Mesenchymal stem cell (in vitro differentiated cells and primary cell): Measurements from ENCODE around the gene PPA1. TPM values are rescaled to one million over a fixed set of nuclear protein-coding genes. Genes with fewer than 3 reads are reported as not detected.

Source experiments
- DNase-seq: peaks from one replicate; pipeline ENCODE4 v3.0.0-alpha.2; 2013
- H2AFZ ChIP-seq: one replicate; pipeline ENCODE4 v1.6.1; 2013; ENCODE audit warnings: low read depth, mild to moderate bottlenecking, control low read depth, inconsistent platforms, low read length, moderate library complexity
- H2AK5ac ChIP-seq: 2 replicates; pipeline ENCODE4 v1.6.1; 2013; ENCODE audit warnings: low read length, moderate library complexity, mild to moderate bottlenecking, inconsistent platforms; ENCODE audit not compliant: severe bottlenecking
- H2BK120ac ChIP-seq: one replicate; pipeline ENCODE4 v1.6.1; 2013; ENCODE audit warnings: low read depth, mild to moderate bottlenecking, inconsistent platforms, low read length, moderate library complexity
- H2BK12ac ChIP-seq, 2 experiments: one replicate each; pipeline ENCODE4 v1.6.1; 2013; ENCODE audit warnings: inconsistent platforms in 2 of 2, low read length in 2 of 2, mild to moderate bottlenecking in 2 of 2, moderate library complexity in 2 of 2, control low read depth in 1 of 2
- H2BK15ac ChIP-seq: one replicate; pipeline ENCODE4 v1.6.1; 2013; ENCODE audit warnings: mild to moderate bottlenecking, low read depth, inconsistent platforms; ENCODE audit not compliant: poor library complexity, severe bottlenecking
- H2BK5ac ChIP-seq: 2 replicates; pipeline ENCODE4 v1.6.1; 2013; ENCODE audit warnings: low read depth, mild to moderate bottlenecking, low read length, control low read depth, inconsistent platforms; ENCODE audit not compliant: poor library complexity, severe bottlenecking
- H3K14ac ChIP-seq, 2 experiments: one replicate each; pipeline ENCODE4 v1.6.1; 2013; ENCODE audit warnings: inconsistent platforms in 2 of 2, low read length in 2 of 2, control low read depth in 1 of 2, mild to moderate bottlenecking in 1 of 2, moderate library complexity in 1 of 2
- H3K18ac ChIP-seq, 2 experiments: one replicate each; pipeline ENCODE4 v1.6.1; 2013; ENCODE audit warnings: inconsistent platforms in 2 of 2, low read length in 2 of 2, control low read depth in 1 of 2, low read depth in 1 of 2, mild to moderate bottlenecking in 1 of 2
- H3K23ac ChIP-seq, 2 experiments: one replicate each; pipeline ENCODE4 v1.6.1; 2013; ENCODE audit warnings: inconsistent platforms in 2 of 2, low read length in 2 of 2, mild to moderate bottlenecking in 2 of 2, moderate library complexity in 2 of 2, control low read depth in 1 of 2
- H3K27ac ChIP-seq: 2 replicates; pipeline ENCODE4 v1.5.1; 2013; ENCODE audit warnings: mild to moderate bottlenecking, moderate library complexity, low read length, control low read depth, inconsistent platforms; ENCODE audit not compliant: poor library complexity, severe bottlenecking
- H3K27me3 ChIP-seq, 2 experiments: 2 replicates each; pipeline versions ENCODE4 v1.6.1 to v1.7.0; 2013; ENCODE audit warnings: low read length in 2 of 2, mild to moderate bottlenecking in 2 of 2, moderate library complexity in 2 of 2, control low read depth in 1 of 2, inconsistent platforms in 1 of 2; ENCODE audit not compliant: control insufficient read depth in 1 of 2, insufficient read depth in 1 of 2
- H3K36me3 ChIP-seq, 2 experiments: 2 replicates each; pipeline versions ENCODE4 v1.6.1 to v1.7.0; 2013; ENCODE audit warnings: low read length in 2 of 2, control low read depth in 1 of 2, inconsistent platforms in 1 of 2, low read depth in 1 of 2, mild to moderate bottlenecking in 1 of 2; ENCODE audit not compliant: insufficient read depth in 2 of 2, control insufficient read depth in 1 of 2
- H3K4ac ChIP-seq, 2 experiments: one replicate each; pipeline ENCODE4 v1.6.1; 2013; ENCODE audit warnings: inconsistent platforms in 2 of 2, low read length in 2 of 2, mild to moderate bottlenecking in 2 of 2, moderate library complexity in 2 of 2, control low read depth in 1 of 2, low read depth in 1 of 2
- H3K4me1 ChIP-seq: 2 replicates; pipeline ENCODE4 v1.6.1; 2013; ENCODE audit warnings: low read depth, low read length, control low read depth; ENCODE audit not compliant: control insufficient read depth, insufficient read depth
- H3K4me2 ChIP-seq: 2 replicates; pipeline ENCODE4 v1.6.1; 2013; ENCODE audit warnings: low read length, mild to moderate bottlenecking, inconsistent platforms; ENCODE audit not compliant: poor library complexity, severe bottlenecking
- H3K4me3 ChIP-seq, 2 experiments: 2 replicates each; pipeline versions ENCODE4 v1.5.1 to v1.7.0; 2013; ENCODE audit warnings: low read length in 2 of 2, mild to moderate bottlenecking in 2 of 2, control low read depth in 1 of 2, low read depth in 1 of 2; ENCODE audit not compliant: insufficient read depth in 1 of 2
- H3K79me1 ChIP-seq: replicated peaks from 2 replicates; pipeline ENCODE4 v1.6.1; 2013; ENCODE audit warnings: mild to moderate bottlenecking, control low read depth, low read length, inconsistent platforms; ENCODE audit not compliant: poor library complexity, severe bottlenecking
- H3K9ac ChIP-seq: 2 replicates; pipeline ENCODE4 v1.7.0; 2013; ENCODE audit warnings: mild to moderate bottlenecking, low read length, moderate library complexity
- H3K9me3 ChIP-seq: 2 replicates; pipeline ENCODE4 v1.7.0; 2013; ENCODE audit warnings: mild to moderate bottlenecking, low read length; ENCODE audit not compliant: control insufficient read depth
- H4K8ac ChIP-seq: one replicate; pipeline ENCODE4 v1.6.1; 2013; ENCODE audit warnings: inconsistent platforms, mild to moderate bottlenecking, low read length, moderate library complexity
- H4K91ac ChIP-seq: one replicate; pipeline ENCODE4 v1.6.1; 2013; ENCODE audit warnings: mild to moderate bottlenecking, low read length, inconsistent platforms
- WGBS: methylation state at CpG from one replicate; pipeline ENCODE4 v1.1.7; 2013; ENCODE audit warnings: mixed read lengths; 5-methylcytosine and 5-hydroxymethylcytosine counted together
- polyA plus RNA-seq, 2 experiments: library from polyadenylated mRNA; stranded (reverse); fragments of 200-250 nt; gene quantifications; one replicate each; pipeline ENCODE4 v1.2.3, GENCODE V29; 2013

PPA1 gene
- 144 TPM for polyA plus RNA-seq (2013, experiment 1 of 2)
- polyA plus RNA-seq (2013, experiment 2 of 2) = 153 TPM

GRCh38 chr10:70233109-70233938 is at the start of gene PPA1:
TSS of gene PPA1 (minus strand) at chr10:70233429. CDS start at chr10:70233327, 102 bp downstream.
- Histone ChIP-seq H3K36me3 (peaks cover 4 to 21% of the 10 kb centered on the region in 2 experiments), H3K14ac (peak within 1 kb of the TSS; percentile 57 to 94), H2BK5ac (no peak within 1 kb of the TSS), H2BK12ac (peak within 1 kb of the TSS; percentile 42 to 66), H4K91ac (peak within 1 kb of the TSS; percentile 68), H3K4me1 (no peaks in the 10 kb centered on the region), H2AFZ (peak within 1 kb of the TSS; percentile 33), H3K9ac (peak within 1 kb of the TSS; percentile 94), H3K27ac (peak within 1 kb of the TSS; percentile 49), H2AK5ac (no peak within 1 kb of the TSS), H3K4me2 (peak within 1 kb of the TSS; percentile 92), H3K9me3 (no peaks in the 10 kb centered on the region), H3K4me3 (peak within 1 kb of the TSS; percentile 91 to 95), H4K8ac (peak within 1 kb of the TSS; percentile 85), H3K18ac (peak within 1 kb of the TSS; percentile 91 to 96), H3K23ac (peak within 1 kb of the TSS in 1 of 2 experiments; percentile 93), H3K79me1 (peaks cover 8% of the 10 kb centered on the region), H3K27me3 (peaks cover 0 to 5% of the 10 kb centered on the region in 2 experiments), H2BK120ac (peak within 1 kb of the TSS; percentile 85), H3K4ac (peak within 1 kb of the TSS; percentile 24 to 85), H2BK15ac (peak within 1 kb of the TSS; percentile 52)
- peak; percentile 95 for DNase-seq
- WGBS = under 1% methylated on average over 73 of the region's 74 CpGs

GRCh38 chr10:70281609-70282008 is 48.4 kb upstream of the PPA1 start:
- peaks cover 7% of the 10 kb centered on the region for H3K9me3 ChIP-seq
- no peak overlapping the region for H3K27ac ChIP-seq
- H3K4me2 ChIP-seq = no peak overlapping the region
- no peak overlapping the region for H3K9ac ChIP-seq
- no peak overlapping the region for H4K91ac ChIP-seq
- no peak overlapping the region for H3K23ac ChIP-seq
- no peak overlapping the region for H3K4ac ChIP-seq
- H2BK15ac ChIP-seq = no peak overlapping the region
- H2BK5ac ChIP-seq = no peak overlapping the region
- H2BK12ac ChIP-seq = no peak overlapping the region
- no peaks in the 10 kb centered on the region for H3K36me3 ChIP-seq
- H3K14ac ChIP-seq = no peak overlapping the region
- H3K27me3 ChIP-seq = peaks cover 49 to 92% of the 10 kb centered on the region in 2 experiments
- H2AK5ac ChIP-seq = no peak overlapping the region
- no peak overlapping the region for H2BK120ac ChIP-seq
- no peak overlapping the region for H3K4me3 ChIP-seq
- no peak overlapping the region for H3K18ac ChIP-seq
- no peak overlapping the region for H2AFZ ChIP-seq
- 100% methylated on average over 1 of the region's 1 CpG for WGBS
- H3K4me1 ChIP-seq = peaks cover 7% of the 10 kb centered on the region
- DNase-seq = no peak
- H4K8ac ChIP-seq = no peak overlapping the region
- no peaks in the 10 kb centered on the region for H3K79me1 ChIP-seq

GRCh38 chr10:70280099-70280498 is 46.9 kb upstream of the PPA1 start:
- H3K23ac ChIP-seq = no peak overlapping the region
- H3K79me1 ChIP-seq = no peaks in the 10 kb centered on the region
- no peak overlapping the region for H4K8ac ChIP-seq
- no peak overlapping the region for H3K27ac ChIP-seq
- H2BK15ac ChIP-seq = no peak overlapping the region
- peaks cover 7% of the 10 kb centered on the region for H3K4me1 ChIP-seq
- no peak overlapping the region for H3K4ac ChIP-seq
- 84% methylated on average over 6 of the region's 6 CpGs for WGBS
- H2AK5ac ChIP-seq = no peak overlapping the region
- H3K14ac ChIP-seq = no peak overlapping the region
- H2BK120ac ChIP-seq = no peak overlapping the region
- H3K9me3 ChIP-seq = peaks cover 17% of the 10 kb centered on the region
- H3K36me3 ChIP-seq = no peaks in the 10 kb centered on the region
- no peak overlapping the region for H2BK12ac ChIP-seq
- H3K27me3 ChIP-seq = peaks cover 38 to 90% of the 10 kb centered on the region in 2 experiments
- no peak overlapping the region for H2BK5ac ChIP-seq
- H3K4me2 ChIP-seq = no peak overlapping the region
- no peak overlapping the region for H4K91ac ChIP-seq
- no peak overlapping the region for H2AFZ ChIP-seq
- no peak overlapping the region for H3K18ac ChIP-seq
- H3K9ac ChIP-seq = no peak overlapping the region
- DNase-seq = no peak
- no peak overlapping the region for H3K4me3 ChIP-seq

GRCh38 chr10:70277396-70278030 is 44.3 kb upstream of the PPA1 start:
- no peak for DNase-seq
- no peak overlapping the region for H2AFZ ChIP-seq
- 92% methylated on average over 2 of the region's 3 CpGs for WGBS
- no peak overlapping the region for H3K4ac ChIP-seq
- peaks cover 10% of the 10 kb centered on the region for H3K9me3 ChIP-seq
- no peak overlapping the region for H4K91ac ChIP-seq
- H3K23ac ChIP-seq = no peak overlapping the region
- H4K8ac ChIP-seq = no peak overlapping the region
- no peak overlapping the region for H2BK12ac ChIP-seq
- peak overlapping the region; percentile 37 for H2BK15ac ChIP-seq
- H3K4me1 ChIP-seq = no peaks in the 10 kb centered on the region
- peaks cover 14 to 74% of the 10 kb centered on the region in 2 experiments for H3K27me3 ChIP-seq
- no peak overlapping the region for H3K4me2 ChIP-seq
- no peak overlapping the region for H2AK5ac ChIP-seq
- no peak overlapping the region for H3K18ac ChIP-seq
- H3K14ac ChIP-seq = no peak overlapping the region
- H3K27ac ChIP-seq = no peak overlapping the region
- H2BK5ac ChIP-seq = no peak overlapping the region
- H3K79me1 ChIP-seq = no peaks in the 10 kb centered on the region
- H3K4me3 ChIP-seq = no peak overlapping the region
- no peaks in the 10 kb centered on the region for H3K36me3 ChIP-seq
- no peak overlapping the region for H2BK120ac ChIP-seq
- no peak overlapping the region for H3K9ac ChIP-seq
